ENCODE measurements around the gene POMT2. TPM values are rescaled to one million over a fixed set of nuclear protein-coding genes. Genes with fewer than 3 reads are reported as not detected.
A peak's percentile ranks its signal among the peaks of the same experiment; 100 is the strongest.
"Not testable (repeated sequence)": the region's sequence is repeated elsewhere in the genome, so short reads cannot be mapped to it uniquely, and the experiment has no call there.

The POMT2 gene
- total RNA-seq, 1 donor from 2014 or later, result 30.4 TPM

- DNase-seq (ENCODE audit: low spot score) (no peak), ATAC-seq (peak; percentile 87)
- intact Hi-C loops (cut with DNase I), result no loop called here
Measured at GRCh38 chr14:77306416-77306815, 14.3 kb downstream of the POMT2 start.

DNA sequence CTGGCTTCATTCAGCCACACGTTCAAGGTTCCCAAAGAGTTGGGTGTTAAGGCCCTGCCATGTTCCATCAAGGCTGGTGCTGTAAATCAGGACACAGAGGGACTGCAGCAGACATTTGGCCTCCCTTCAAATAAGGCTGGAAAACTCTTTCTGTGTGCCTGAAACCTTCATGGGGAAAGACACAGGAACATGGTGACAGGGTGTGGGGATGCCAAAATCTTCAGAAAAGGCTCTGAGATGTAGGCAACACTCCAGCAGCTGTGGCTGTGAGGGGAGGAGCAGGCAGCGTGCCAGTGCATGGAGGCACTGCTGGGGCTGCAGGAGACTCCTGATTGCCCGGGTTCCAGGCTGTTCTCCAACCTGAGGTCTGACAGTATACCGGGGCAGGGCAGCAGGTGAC lies 15.0 kb downstream of the POMT2 start:
- ATAC-seq (no peak), DNase-seq (ENCODE audit: low spot score) (no peak)
- intact Hi-C loops (cut with DNase I), result no loop called here

- no peak for DNase-seq (ENCODE audit: low spot score)
- intact Hi-C loops (cut with DNase I), result no loop called here
- peak; percentile 51 for ATAC-seq
Measured at GRCh38 chr14:77303417-77304156, 17.1 kb downstream of the POMT2 start.

- ATAC-seq (no peak), DNase-seq (ENCODE audit: low spot score) (no peak)
- intact Hi-C loops (cut with DNase I), result no loop called here
Measured at GRCh38 chr14:77302926-77303325, 17.8 kb downstream of the POMT2 start.

- peak; percentile 89 for ATAC-seq
- intact Hi-C loops (cut with DNase I), result no loop called here
- DNase-seq (ENCODE audit: low spot score), result peak; percentile 92
Measured at GRCh38 chr14:77301103-77301502, 19.6 kb downstream of the POMT2 start.

DNA sequence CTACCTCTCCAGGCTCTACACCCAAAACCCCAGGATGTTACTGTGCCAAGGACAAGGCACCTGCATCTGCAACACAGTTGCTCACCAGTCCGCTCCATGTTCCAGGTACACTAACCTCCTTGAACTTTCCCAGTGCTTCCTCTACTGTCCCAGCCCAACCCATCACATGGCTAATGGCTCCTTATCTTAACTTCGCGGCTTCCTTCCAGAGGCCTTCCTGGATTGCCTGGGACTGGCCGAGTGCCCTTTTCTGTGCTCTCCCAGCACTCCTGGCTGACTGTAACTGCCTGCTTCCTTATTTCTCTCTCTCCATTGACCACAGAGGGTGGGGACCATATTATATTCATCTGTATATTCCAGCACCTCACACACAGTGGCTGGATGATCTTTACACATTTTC lies 20.9 kb downstream of the POMT2 start:
- ATAC-seq, result no peak
- intact Hi-C loops (cut with DNase I), result no loop called here
- DNase-seq (ENCODE audit: low spot score), result no peak

GRCh38 chr14:77296906-77297305 lies 23.8 kb downstream of the POMT2 start:
- no peak for DNase-seq (ENCODE audit: low spot score)
- intact Hi-C loops (cut with DNase I), result no loop called here

DNA sequence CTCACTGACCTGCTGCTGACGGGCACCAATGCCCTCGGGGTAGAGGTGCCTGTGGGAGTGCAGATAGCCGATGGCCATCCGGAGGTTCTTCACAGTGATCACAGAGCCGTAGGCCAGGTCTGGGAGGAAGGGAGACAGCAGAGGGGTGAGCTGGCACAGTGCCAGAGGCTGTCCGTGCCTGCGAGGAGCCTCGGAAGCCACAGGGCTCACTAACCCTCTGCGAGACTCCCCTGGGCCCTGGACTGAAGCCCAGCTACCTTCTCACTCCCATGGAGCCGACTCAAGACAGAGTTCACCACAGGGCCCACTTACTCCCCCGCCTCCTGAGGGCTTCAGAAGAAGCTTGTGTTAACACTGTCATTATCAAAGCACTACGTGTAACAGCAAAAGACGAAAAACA lies 24.5 kb downstream of the POMT2 start:
- ATAC-seq (no peak), DNase-seq (ENCODE audit: low spot score) (no peak)
- intact Hi-C loops (cut with DNase I), result no loop called here

More at GRCh38 chr14:77296906-77297305, 23.8 kb downstream of the POMT2 start:
- ATAC-seq, result no peak

DNA sequence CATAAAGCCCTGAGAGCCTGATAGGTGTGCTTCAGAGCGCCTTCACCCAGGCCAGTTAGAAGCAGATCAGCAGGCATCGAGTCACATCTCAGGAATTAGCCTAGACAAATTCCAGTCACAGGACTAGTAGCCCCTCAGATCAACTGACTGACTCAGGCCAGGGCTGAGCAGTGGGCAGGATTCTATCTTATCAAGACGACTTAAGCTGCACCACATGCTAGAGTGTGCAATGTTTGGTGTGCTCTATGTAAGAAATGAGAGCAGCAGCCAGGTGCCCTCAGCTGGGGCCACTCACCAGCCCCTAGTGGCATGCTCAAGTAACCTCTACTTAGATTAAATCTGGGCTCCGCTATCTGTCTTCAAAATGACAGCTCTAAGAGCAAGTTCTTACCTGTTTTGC lies 30.0 kb downstream of the POMT2 start:
- ATAC-seq, result no peak
- intact Hi-C loops (cut with DNase I), result no loop called here

GRCh38 chr14:77286576-77286975 lies 34.1 kb downstream of the POMT2 start:
- intact Hi-C loops (cut with DNase I), result no loop called here
- no peak for ATAC-seq

More for the DNA sequence above, 30.0 kb downstream of the POMT2 start:
- no peak for DNase-seq (ENCODE audit: low spot score)

GRCh38 chr14:77284466-77284865 lies 36.2 kb downstream of the POMT2 start:
- DNase-seq (ENCODE audit: low spot score) (no peak), ATAC-seq (no peak)
- intact Hi-C loops (cut with DNase I), result no loop called here

More at GRCh38 chr14:77286576-77286975, 34.1 kb downstream of the POMT2 start:
- no peak for DNase-seq (ENCODE audit: low spot score)

DNA sequence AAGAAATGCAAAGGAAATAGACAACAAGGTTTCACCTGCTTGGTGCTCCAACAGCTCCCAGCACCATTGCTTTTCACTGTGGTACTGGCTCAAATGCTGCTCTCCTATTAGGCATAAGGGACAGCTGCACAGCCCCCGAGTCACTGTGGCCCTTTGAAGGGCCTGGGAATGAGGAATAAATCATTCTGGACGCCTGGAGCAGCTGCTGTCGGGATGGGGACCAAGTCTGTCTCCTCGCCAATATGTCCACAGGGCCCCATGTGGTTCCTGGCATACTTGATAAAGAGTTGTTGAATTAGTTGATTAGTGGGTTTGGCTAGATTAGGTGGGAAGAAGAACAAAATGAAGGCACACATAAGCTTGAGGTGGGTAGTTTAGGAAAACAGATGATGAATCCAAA lies 36.6 kb downstream of the POMT2 start:
- ATAC-seq (no peak), DNase-seq (ENCODE audit: low spot score) (no peak)
- intact Hi-C loops (cut with DNase I), result no loop called here

GRCh38 chr14:77281852-77282410 lies 38.8 kb downstream of the POMT2 start:
- intact Hi-C loops (cut with DNase I), result no loop called here
- DNase-seq (ENCODE audit: low spot score) (no peak), ATAC-seq (no peak)

DNA sequence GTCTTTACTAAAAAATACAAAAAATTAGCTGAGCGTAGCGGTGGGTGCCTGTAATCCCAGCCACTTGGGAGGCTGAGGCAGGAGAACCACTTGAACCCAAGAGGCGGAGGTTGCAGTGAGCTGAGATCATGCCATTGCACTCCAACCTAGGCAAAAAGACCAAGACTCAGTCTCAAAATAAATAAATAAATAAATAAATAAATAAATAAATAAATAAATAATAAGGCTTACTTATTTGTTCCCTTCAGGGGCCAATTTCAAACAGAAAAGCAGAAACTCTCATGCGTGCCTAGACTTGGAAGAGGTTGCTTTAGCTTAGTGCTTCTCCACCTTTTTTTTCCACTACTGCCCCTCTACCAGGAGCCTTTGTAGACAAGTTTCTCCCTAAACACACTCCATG lies 39.8 kb downstream of the POMT2 start:
- ATAC-seq; DNase-seq (ENCODE audit: low spot score); intact Hi-C loops (cut with DNase I): not testable (repeated sequence)

GRCh38 chr14:77279719-77280118 lies 41.0 kb downstream of the POMT2 start:
- intact Hi-C loops (cut with DNase I), result no loop called here
- no peak for DNase-seq (ENCODE audit: low spot score)

DNA sequence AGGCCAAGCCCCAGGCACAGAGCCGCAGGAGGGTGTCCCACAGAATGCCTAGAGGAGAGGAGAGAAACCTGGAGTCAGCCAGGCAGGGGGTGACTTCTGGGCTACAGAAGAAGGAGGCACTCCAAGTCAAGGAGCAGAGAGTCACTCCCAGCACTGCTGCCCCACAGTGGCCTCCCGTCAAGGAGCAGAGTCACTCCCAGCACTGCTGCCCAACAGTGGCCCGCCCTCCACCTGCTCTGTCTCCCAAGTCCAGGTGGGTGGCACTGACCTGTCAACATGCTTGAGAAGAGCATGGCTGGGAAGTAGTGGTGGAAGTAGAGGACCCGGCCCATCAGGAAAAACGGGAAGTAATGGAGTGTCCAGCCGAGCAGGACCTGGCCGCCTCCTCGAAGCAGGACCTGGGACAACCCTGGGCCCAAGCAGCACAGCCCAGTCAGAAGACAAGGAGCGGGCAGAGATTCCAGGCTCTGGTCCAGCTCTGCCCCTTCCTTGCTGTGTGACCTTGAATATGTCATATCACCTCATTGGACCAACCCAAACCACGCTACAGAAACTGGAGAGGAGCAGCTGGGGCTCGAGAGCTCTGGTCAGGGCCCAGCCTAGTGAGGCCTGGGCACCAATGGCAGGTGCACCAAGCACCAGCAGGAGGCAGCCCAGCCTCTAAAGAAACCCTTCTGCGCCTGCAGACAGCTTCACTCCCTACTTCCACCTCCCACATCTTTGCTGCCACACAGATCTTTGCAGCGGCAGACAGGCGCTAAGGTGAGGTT lies 42.0 kb downstream of the POMT2 start:
- intact Hi-C loops (cut with DNase I), result no loop called here
- no peak for DNase-seq (ENCODE audit: low spot score)

More at GRCh38 chr14:77279719-77280118, 41.0 kb downstream of the POMT2 start:
- no peak for ATAC-seq

GRCh38 chr14:77276959-77277358 lies 43.7 kb downstream of the POMT2 start:
- intact Hi-C loops (cut with DNase I), result no loop called here
- ATAC-seq, result no peak
- DNase-seq (ENCODE audit: low spot score), result no peak

More for the DNA sequence above, 42.0 kb downstream of the POMT2 start:
- no peak for ATAC-seq

GRCh38 chr14:77276295-77276935 lies 44.3 kb downstream of the POMT2 start:
- DNase-seq (ENCODE audit: low spot score) (no peak), ATAC-seq (no peak)
- intact Hi-C loops (cut with DNase I), result no loop called here

GRCh38 chr14:77275601-77276017 lies 45.1 kb downstream of the POMT2 start:
- intact Hi-C loops (cut with DNase I), result no loop called here
- DNase-seq (ENCODE audit: low spot score) (no peak), ATAC-seq (no peak)
